Anterior cingulate cortex (tissue), 58 donors: ENCODE data around the gene ITPR2.
"Not testable (repeated sequence)": the region's sequence is repeated elsewhere in the genome, so short reads cannot be mapped to it uniquely, and the experiment has no call there.

Experiments used
- DNase-seq, 58 donors: peaks; one replicate each; lab custom pipeline; 2025; lab: John Stamatoyannopoulos, UW

Gene ITPR2

DNA sequence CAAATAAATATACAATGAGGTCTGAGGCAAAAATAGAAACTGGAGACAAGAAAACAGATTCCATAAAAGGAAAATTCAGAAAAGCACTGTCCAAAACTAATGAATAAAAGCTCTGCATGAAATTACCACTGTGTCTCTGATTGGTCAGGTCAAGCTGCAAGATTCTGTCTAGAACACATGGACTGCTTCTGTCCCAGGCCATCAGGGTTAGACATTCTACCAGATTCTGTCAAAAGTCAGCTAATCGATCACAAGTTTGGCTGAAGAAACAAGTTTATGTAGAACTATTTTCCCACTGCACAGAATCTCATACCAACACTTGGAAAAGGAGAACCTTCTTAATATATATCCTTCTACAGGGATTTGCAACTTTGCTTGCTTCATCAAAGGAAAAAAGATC is 223.0 kb downstream of the ITPR2 start:
- no peak for DNase-seq

DNA sequence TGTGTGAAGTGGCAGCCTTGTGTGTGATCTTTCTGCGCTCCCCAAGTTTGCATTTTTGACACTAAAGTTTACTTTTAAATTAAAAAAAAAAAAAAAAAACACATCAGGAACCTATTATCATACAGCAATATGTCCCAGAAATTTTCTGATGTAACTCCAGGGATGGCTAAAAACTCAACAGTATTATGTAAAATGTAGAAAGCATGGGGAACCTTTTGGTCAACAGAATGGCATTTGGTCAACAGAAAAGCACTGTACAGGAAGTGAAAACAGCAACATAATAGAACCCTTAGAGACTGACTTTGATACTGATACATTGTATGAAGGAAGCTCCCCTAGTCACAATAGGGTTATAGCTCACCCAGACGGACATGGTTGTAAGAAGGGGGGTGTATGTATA is 224.3 kb downstream of the ITPR2 start:
- no peak for DNase-seq

DNA sequence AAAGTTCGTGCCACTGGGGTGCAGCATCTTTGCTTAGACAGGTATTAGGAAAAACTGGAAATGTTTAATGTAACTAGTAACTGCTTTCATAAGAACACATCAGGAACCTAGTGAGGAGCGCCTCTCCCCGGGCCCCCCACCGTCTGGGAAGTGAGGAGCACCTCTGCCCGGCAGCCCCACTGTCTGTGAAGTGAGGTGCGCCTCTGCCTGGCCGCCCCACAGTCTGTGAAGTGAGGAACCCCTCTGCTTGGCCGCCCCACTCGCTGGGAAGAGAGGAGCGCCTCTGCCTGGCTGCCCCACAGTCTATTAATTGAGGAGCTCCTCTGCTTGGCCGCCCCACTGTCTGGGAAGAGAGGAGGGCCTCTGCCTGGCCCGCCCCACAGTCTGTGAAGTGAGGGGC is 224.7 kb downstream of the ITPR2 start:
- no peak for DNase-seq

DNA sequence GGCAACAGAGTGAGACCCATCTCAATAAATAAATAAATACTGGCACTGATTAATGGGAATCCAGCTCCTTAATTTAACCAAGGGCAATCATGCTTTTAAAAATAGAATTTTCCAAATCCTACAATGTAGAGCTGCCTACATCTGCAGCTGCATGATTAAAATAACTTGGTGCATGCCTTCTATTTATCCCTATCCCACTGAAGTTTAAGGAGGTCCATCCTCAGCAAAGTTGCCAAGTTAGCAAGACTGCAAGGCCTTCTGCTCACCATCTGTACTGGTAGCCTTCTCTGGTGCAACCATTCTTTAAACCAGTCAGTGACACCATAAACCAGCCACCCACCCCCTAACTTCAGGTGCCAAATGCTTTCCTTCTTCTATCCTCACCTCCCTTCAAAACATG is 226.1 kb downstream of the ITPR2 start:
- DNase-seq = no peak

DNA sequence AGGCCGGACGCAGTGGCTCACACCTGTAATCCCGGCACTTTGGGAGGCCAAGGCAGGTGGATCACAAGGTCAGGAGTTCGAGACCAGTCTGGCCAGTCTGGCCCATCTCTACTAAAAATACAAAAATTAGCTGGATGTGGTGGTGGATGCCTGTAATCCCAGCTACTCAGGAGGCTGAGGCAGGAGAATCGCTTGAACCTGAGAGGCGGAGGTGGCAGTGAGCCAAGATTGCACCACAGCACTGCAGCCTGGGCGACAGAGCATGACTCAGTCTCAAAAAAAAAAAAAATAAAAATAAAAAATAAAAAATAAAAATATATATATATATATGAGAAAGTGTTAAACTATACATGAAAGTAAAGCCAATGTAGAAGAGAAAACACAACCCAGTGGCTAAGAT is 228.2 kb downstream of the ITPR2 start:
- DNase-seq = not testable (repeated sequence)

DNA sequence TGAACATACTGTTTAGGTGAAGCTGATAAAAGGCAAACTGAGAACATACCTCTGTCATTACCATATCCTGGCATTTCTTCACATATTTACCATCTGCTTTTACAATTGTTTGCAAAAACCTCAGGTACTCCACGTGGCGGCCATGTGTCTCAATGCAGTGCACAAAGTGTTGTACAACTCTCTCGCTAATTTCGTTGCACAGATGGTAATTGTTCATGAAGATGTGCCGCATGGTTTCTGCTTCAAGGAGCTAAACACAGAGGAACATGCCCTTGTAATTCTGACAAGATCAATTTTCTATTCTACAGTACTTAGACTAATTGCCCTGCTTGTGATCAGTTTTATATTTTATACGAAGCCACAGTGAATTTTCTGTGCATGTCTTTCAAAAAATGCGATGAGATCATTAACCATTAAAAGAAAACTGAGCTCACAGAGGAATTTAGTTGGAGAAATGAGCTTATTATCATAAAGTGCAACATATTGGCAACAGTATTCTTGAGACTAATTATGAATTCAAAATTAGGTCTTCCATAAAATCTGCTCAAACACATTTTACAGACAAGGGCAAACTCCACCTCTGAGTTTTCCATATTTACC is 233.8 kb downstream of the ITPR2 start:
- no peak for DNase-seq

DNA sequence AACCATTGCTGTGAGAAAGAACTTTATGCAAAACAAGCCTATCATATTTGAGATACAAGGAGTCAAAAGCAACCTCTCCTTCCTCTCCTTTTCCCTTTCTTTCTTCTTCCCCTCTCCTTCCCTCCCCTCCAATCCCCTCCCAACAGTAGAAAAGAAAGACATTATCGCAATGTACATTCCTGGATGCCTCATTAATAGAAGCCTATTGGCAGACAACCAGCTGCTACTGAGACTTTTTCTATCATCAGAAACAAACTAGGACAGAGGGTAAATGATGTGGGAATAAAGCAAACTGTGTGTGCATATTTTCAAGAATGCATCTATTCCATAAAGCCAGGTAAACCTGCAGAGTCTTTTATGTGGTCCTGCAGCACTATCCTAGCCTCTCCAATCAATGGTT is 237.2 kb downstream of the ITPR2 start:
- no peak for DNase-seq

DNA sequence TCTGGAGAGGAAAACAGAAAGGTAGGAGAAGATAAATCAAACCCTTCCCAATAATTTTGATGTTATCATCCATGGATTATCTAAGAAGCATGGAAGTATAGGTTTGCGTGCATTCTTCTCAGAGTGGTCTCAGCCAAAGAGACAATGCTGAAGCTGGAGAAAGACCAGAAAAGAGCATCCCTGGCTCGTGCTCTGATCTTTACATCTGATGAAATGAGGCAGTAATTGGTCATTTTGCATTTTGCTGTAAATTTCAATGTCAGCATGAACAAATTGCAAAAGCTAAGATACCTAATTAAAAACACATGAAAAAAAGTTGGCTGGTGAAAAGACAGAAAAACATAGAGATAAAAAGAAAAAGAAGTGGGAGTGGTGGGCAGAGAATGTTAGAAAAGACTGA is 252.4 kb downstream of the ITPR2 start:
- DNase-seq = no peak

DNA sequence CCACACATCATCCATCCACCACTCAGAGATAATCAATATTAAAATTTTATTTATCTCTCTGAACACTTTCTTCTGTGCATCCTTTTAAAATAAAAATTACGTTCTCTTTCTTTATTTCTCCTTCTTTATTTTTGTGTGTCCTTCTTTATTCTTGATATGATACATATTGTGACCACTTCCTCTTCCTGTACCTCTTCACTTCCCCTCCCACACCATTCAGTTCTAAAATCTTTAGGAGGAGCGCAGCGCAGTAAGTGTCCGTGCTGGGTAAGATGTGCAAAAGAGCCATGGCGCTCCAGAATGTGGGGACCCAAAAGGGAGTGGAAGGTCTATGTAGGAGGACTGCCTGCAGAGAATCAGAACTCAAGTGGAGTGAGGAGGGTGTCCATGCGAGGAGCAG is 256.7 kb downstream of the ITPR2 start:
- no peak for DNase-seq

DNA sequence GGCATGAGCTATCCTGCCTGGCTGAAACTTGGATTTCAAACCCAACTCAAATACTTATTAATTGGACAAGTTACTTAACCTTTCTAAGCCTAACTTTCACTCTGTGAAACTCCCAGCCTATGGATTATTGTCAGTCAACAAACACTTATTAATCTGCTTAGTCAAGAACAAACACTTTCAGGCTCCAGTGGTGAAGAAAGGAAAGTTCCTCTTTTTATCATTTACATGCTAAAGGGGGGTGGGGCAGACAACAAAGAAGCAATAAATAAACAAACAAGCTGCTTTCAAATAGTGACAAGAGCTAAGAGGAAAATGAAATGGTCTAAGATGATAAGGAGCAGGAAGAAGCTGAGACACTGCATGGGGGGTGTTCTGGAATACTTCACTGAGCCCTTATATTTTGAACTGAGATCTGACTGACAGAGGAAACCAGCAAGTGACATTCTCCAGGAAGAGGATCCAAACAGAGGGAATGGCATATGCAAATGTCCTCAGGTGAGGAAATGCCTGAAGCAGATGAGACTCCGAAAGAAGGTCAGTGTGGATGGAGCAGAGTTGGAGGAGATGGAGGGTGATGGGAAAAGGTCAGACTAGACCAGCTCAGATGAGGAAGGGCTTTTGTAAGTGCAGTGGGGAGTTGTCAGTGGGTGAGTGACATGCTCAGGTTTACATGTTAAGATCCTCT is 259.6 kb downstream of the ITPR2 start:
- no peak for DNase-seq

DNA sequence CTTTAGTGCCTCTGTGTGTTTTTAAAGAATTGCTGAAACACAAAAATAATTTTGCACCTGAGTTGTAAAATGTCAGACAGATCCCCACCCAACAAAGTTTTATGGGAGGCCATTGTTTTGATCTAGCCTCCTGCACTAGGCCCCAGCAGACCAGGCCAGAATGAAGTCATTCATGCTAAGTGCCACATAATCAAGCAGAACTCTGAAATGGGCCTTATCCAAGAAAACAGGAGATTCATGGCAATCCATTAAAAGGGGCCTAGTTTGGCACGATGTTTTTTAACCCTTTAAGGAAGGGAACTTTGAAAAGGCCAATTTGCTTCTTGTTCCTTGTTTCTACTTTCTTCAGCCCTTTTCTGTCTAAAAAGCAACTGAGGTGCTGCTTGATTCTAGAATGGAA is 260.9 kb downstream of the ITPR2 start:
- no peak for DNase-seq

DNA sequence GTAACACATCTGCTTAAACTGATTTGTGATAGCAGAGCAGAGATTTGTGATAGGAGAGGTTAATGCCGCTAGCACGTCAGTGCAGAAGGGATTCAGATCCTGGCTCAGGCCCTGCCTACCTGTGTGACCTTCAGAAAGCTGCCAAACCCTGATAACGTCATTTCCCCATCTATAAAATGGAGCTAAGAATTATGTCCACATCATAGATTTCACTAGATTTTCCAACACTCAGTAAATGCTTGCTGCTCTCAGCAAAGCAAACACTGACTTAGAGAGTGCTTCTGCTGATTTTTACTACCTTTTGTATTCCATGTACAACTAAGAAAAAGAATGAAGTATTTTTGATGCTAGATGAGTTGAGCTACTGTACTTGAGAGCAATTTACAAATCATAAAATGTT is 261.4 kb downstream of the ITPR2 start:
- no peak for DNase-seq

DNA sequence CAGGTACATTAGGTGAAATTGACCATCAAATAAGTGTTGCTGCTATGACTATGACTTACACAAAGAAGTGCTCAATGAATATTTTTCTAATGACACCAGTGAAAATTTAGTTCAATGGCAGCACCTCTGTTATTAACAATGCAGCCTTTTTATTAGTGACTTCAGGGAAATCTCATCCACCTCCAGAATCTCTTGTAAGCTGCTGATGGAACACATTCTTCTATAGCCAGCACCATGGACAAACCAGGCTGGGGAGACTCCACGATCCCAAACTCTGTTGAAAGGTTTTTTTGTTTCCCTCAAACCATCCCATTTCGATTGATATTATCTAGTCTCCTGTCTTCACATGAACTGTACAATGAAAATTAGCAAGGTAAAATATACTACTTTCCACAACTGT is 265.9 kb downstream of the ITPR2 start:
- DNase-seq = no peak

DNA sequence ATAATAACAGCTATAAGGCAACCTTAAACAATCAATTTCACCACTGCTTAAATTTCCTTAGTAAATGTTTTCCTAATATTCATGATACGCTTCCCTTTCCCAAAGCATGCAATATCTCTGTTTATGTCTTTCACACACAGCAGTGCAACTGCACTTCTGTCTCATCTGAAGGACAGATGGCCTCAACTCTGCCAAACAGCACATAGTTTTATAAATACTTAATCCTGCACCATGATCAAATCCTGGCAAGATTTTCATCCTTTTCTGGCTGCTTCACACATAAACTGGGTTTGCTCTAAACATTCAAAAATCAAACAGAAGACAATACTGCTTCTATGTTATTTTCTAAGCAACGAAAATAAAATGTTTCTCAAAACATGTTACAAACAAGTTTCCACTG is 266.3 kb downstream of the ITPR2 start:
- DNase-seq = no peak

DNA sequence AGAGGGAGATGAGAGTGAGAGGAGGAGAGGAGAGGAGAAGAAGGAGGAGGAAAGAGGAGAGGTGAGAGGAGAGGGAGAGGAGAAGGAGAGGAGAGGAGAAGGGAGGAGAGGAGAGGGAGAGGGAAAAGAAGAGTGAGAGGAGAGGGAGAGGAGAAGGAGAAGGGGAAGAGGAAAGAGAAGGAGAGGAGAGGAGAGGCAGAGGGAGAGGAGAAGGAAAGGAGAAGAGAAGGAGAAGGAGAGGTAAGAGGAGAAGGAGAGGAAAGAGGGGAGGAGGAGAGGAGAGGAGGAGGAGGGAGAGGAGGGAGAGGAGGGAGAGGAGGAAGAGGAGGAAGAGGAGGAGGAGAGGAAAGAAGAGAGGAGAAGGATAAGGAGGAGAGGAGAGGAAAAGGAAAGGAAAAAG is 266.8 kb downstream of the ITPR2 start:
- DNase-seq = no peak

DNA sequence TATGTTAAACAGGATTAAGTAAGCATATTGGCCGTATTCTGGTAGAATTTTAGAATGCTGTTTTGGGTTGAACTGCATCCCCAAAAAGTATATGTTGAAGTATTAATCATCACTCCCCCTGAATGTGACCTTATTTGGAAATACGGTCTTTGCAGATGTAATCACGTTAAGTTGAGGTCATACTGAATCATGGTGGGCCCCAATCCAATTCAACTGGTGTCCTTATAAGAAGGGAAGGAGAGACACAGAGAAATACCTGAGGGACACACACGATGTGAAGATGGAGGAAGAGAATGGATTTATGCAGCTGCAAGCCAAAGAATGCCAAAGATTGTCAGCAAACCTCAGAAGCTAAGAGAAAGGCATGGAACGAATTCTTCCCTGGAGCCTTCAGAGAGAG is 268.6 kb downstream of the ITPR2 start:
- DNase-seq = no peak

DNA sequence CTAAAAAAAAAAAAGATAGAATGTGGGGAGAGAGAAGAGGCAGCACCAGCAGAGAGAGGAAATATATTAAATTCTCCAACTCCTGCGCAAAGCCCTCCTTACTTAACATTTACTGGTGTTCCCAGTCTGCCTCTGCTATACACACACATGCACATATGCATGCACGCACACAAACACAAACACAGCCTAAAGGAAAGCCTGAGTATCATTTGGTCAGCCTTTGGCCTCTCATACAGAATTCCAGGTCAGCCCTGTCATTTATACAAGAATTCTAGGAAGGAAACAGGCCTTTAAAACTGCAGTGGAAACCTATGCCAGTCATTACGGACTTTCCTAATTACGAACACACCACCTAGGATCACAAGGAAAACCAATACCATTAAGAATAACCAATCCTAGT is 269.4 kb downstream of the ITPR2 start:
- no peak for DNase-seq

DNA sequence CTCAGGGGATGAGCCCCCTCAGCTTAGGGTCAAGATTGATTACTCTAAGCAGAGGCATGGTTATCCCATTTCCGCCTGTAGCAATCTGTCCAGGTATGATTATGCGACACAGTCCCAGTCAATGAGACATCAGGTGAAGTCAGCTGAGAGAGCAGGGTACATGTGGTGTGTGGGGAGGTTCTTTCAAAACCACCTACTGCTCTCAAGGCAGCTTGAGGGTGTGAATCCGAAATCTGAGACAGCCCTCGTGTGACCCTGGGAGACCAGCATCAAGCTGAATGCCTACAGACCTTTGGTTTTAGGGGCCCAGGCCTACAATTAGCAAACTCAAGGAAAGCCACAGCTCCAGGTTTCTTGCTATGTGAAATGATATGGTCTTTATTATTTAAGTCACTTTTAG is 275.7 kb downstream of the ITPR2 start:
- DNase-seq = no peak

DNA sequence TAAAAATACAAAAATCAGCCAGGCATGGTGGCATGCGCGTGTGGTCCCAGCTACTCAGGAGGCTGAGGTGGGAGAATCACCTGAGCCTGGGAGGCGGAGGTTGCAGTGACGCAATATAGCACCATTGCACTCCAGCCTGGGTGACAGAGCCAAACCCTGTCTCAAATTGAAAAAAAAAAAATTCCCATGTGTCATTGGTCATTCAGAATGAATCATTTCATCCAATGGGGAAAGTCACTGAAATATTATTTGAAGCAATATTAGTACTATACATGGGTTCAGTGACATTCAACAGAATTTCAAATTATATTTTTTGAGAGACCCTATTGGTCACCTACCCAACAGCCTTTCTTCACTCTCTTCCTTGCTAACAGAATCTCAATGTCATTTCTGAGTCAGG is 276.1 kb downstream of the ITPR2 start:
- DNase-seq = no peak

DNA sequence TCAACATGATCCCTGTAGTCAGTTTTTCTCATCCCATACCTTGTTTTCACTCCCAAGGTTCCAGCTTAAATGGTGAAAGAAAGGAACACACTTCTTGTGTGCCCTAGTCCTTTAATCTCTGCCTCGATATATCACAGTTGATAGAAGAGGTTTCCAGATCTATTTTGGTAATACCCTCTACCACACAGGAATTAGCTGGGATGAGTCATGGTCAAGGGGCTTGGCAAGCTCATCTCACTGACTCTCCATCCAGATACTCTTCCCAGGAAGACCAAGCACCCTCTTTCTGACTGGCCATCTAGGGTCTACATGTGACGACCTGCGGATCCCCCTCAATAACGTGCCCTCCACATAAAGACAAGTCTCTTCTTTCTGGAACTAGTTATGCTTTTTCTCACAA is 277.9 kb downstream of the ITPR2 start:
- DNase-seq = no peak

DNA sequence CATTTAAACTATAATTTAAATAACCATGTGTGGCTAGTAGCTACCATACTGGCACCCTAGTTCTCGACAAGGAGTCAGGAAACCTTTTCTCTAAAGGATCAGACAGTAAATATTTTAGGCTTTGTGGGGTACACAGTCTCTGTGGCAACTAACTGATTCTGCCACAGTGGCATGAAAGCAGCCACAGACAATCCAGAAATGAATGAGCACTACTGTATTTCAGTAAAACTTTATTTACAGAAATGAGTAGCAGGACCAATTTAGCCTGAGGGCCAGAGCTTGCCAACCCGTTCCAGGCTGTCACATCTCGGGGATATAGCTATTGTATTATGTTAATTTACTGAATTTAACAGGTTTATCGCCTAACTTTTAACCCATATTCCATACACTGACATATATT is 278.7 kb downstream of the ITPR2 start:
- no peak for DNase-seq

DNA sequence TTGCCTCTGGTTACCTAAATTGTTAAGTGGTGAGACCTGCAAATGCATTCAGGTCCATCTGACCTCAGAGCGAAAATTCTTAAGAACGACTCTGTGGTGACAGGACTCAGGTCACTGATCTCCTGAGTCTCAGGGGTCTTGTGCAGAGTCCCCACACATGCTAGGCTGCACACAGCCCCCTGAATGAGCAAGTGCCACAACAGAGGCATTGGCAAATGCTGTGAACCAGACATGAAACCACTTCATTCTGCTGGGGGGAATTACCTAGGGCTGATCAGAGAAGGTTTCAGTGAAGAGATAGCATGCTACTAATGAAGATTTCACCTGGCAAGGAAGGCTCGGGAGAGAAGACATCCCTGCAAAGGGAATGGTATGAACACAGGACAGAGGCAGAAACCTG is 281.6 kb downstream of the ITPR2 start:
- no peak for DNase-seq

DNA sequence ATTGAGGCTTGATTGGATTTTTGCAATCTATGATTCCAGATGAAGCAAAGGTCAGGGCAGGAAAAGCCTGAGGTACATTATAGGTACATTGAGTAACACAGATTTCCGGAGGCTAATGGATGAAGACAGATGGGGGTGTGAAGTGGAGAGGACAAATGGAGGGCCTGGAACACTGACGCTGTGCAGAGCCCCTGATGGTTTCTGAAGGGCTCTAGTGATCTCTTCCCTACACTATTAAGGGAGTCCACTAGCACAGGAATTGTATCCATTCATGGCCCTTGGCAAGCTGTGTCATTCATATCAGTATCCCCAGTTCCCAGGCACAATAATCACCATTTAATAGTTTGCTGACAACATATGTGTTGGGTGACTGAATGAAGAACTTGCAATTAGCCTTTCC is 284.8 kb downstream of the ITPR2 start:
- DNase-seq = no peak
